Astrocyte of the cerebellum (primary cell): Measurements from ENCODE around the gene LDOC1.
A peak's percentile ranks its signal among the peaks of the same experiment; 100 is the strongest.
"Not testable (repeated sequence)": the region's sequence is repeated elsewhere in the genome, so short reads cannot be mapped to it uniquely, and the experiment has no call there.

Experiments used
- DNase-seq: peaks from one replicate; pipeline ENCODE4 v3.0.0-alpha.2; 2011; ENCODE audit warnings: low read depth
- H3K4me3 ChIP-seq: 2 replicates; pipeline ENCODE4 v1.5.1; 2011; ENCODE audit warnings: mild to moderate bottlenecking, low read depth, low read length, moderate library complexity
- CTCF ChIP-seq: IDR thresholded peaks from 2 replicates; pipeline ENCODE4 v1.5.1; 2012; ENCODE audit warnings: low read length, low read depth, moderate library complexity, mild to moderate bottlenecking; ENCODE audit errors: missing control alignments
- in situ Hi-C: cut with HindIII; loops from 2 replicates; pipeline ENCODE4 v1.10.0; 2017; ENCODE audit warnings: low sequenced_read_pairs

Gene LDOC1

GRCh38 chrX:141176586-141177451 lies at the start of gene LDOC1:
Gene LDOC1 (minus strand): TSS chrX:141177129. CDS start chrX:141177021, 108 bp downstream.
- DNase-seq, result peak; percentile 32
- peak within 1 kb of the TSS; percentile 65 for H3K4me3 ChIP-seq
- no peak for TF ChIP-seq CTCF
- in situ Hi-C loops, result no loop called here

GRCh38 chrX:141221611-141222010 lies 44.7 kb upstream of the LDOC1 start:
- no peak overlapping the region for H3K4me3 ChIP-seq
- in situ Hi-C loops, result no loop called here
- TF ChIP-seq CTCF, result no peak
- no peak for DNase-seq

- in situ Hi-C loops, result no loop called here
- no peak for TF ChIP-seq CTCF
- H3K4me3 ChIP-seq, result no peak overlapping the region
- peak; percentile 70 for DNase-seq
Observed at GRCh38 chrX:141220342-141221008, 43.5 kb upstream of the LDOC1 start.

- TF ChIP-seq CTCF, result no peak
- in situ Hi-C loops, result no loop called here
- no peak overlapping the region for H3K4me3 ChIP-seq
- DNase-seq, result no peak
Observed at GRCh38 chrX:141214196-141214595, 37.3 kb upstream of the LDOC1 start.

GRCh38 chrX:141201962-141202361 lies 25.0 kb upstream of the LDOC1 start:
- no peak for DNase-seq
- no peak for TF ChIP-seq CTCF
- H3K4me3 ChIP-seq, result no peak overlapping the region
- in situ Hi-C loops, result no loop called here

GRCh38 chrX:141188573-141188972 lies 11.6 kb upstream of the LDOC1 start:
- DNase-seq, H3K4me3 ChIP-seq, in situ Hi-C loops: not testable (repeated sequence)

GRCh38 chrX:141185366-141185765 lies 8.4 kb upstream of the LDOC1 start:
- in situ Hi-C loops, result no loop called here
- TF ChIP-seq CTCF, result no peak
- no peak for DNase-seq
- no peak overlapping the region for H3K4me3 ChIP-seq
